Measurements from ENCODE around the gene REST. TPM values are rescaled to one million over a fixed set of nuclear protein-coding genes. Genes with fewer than 3 reads are reported as not detected.

Gene REST
- total and polyA plus RNA-seq, 9 of the 15 experiments (the other 6 are each of a cell fraction or from before 2014, with no cell fraction given) = 2.9 to 24.0 (median 19.2) TPM

DNA sequence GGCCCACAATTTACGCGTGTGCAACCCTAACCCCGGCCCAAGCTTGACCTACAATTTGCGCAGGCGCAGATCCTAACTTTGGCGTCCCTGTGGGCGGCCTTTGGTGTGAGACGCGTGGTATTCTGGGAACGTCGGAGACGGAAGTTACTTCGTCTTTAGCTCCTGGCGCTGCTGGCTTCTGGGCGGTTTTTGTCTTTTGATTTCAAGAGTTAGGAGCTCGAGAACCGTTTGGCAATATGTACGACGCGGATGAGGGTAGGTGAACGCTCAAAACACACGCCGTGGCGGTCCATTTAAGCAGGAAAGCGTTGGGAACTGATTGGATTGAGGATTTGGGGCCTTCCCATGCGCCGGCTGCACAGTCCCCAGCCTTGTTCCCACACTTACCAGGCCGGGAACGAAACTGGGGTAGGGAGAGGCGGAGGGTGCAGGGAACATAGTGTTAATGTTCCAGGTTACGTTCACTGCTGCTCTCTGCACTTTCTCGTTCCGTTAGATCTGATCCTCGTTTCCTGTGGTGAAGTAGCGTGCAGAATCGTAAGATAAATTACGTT is 71.1 kb downstream of the REST start, which contains the start of gene POLR2B (continued):
- TF ChIP-seq RAD51 (IDR thresholded peaks at IDR 0.05; ENCODE audit: borderline replicate concordance, low read depth) (no peak), ZNF644 (tag; IDR thresholded peaks at IDR 0.05; ENCODE audit: low read depth) (no peak), NFATC3 (IDR thresholded peaks at IDR 0.05) (no peak), ETV1 (tag; conservative IDR thresholded peaks at IDR 0.05; ENCODE audit: low read depth) (0 out of 2 replicates have a peak, but pooled peaks have one; percentile 17), HDGF (IDR thresholded peaks at IDR 0.05) (no peak), PML (IDR thresholded peaks at IDR 0.05; ENCODE audit: low read length) (peak; percentile 87), CBFA2T2 (conservative IDR thresholded peaks at IDR 0.05) (no peak), ZNF766 (CRISPR knock-in tag; conservative IDR thresholded peaks at IDR 0.05) (no peak), ETS2 (tag; IDR thresholded peaks at IDR 0.05; ENCODE audit: borderline replicate concordance, poor library complexity, severe bottlenecking) (no peak), TARDBP (IDR thresholded peaks at IDR 0.05) (no peak), KDM2B (CRISPR knock-in tag; IDR thresholded peaks at IDR 0.05) (no peak), CBX8 (IDR thresholded peaks at IDR 0.05; ENCODE audit: borderline replicate concordance, extremely low read depth, low read depth, low read length, poor library complexity, severe bottlenecking) (no peak), SP2 (IDR thresholded peaks at IDR 0.05; ENCODE audit: extremely low read depth, low read depth, low read length, poor library complexity, severe bottlenecking) (no peak), ZNF431 (CRISPR knock-in tag; IDR thresholded peaks at IDR 0.05) (peak; percentile 44; the same call in 1 of the 2 replicates), POLR2B (IDR thresholded peaks at IDR 0.05; ENCODE audit: low read depth, partially characterized antibody) (peak; percentile 95), C11orf30 (IDR thresholded peaks at IDR 0.05; ENCODE audit: low read depth) (peak; percentile 64), SREBF2 (CRISPR knock-in tag; IDR thresholded peaks at IDR 0.05) (no peak)
- TF ChIP-seq, protein P1, sequence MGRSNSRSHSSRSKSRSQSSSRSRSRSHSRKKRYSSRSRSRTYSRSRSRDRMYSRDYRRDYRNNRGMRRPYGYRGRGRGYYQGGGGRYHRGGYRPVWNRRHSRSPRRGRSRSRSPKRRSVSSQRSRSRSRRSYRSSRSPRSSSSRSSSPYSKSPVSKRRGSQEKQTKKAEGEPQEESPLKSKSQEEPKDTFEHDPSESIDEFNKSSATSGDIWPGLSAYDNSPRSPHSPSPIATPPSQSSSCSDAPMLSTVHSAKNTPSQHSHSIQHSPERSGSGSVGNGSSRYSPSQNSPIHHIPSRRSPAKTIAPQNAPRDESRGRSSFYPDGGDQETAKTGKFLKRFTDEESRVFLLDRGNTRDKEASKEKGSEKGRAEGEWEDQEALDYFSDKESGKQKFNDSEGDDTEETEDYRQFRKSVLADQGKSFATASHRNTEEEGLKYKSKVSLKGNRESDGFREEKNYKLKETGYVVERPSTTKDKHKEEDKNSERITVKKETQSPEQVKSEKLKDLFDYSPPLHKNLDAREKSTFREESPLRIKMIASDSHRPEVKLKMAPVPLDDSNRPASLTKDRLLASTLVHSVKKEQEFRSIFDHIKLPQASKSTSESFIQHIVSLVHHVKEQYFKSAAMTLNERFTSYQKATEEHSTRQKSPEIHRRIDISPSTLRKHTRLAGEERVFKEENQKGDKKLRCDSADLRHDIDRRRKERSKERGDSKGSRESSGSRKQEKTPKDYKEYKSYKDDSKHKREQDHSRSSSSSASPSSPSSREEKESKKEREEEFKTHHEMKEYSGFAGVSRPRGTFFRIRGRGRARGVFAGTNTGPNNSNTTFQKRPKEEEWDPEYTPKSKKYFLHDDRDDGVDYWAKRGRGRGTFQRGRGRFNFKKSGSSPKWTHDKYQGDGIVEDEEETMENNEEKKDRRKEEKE (IDR thresholded peaks at IDR 0.05; ENCODE audit: borderline replicate concordance in 1 of 2, control insufficient read depth in 1 of 2, low read depth in 2 of 2, low read length in 1 of 2) = no peak
- TF ChIP-seq, protein P2, sequence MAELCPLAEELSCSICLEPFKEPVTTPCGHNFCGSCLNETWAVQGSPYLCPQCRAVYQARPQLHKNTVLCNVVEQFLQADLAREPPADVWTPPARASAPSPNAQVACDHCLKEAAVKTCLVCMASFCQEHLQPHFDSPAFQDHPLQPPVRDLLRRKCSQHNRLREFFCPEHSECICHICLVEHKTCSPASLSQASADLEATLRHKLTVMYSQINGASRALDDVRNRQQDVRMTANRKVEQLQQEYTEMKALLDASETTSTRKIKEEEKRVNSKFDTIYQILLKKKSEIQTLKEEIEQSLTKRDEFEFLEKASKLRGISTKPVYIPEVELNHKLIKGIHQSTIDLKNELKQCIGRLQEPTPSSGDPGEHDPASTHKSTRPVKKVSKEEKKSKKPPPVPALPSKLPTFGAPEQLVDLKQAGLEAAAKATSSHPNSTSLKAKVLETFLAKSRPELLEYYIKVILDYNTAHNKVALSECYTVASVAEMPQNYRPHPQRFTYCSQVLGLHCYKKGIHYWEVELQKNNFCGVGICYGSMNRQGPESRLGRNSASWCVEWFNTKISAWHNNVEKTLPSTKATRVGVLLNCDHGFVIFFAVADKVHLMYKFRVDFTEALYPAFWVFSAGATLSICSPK (IDR thresholded peaks at IDR 0.05; ENCODE audit: borderline replicate concordance) = no peak

Data from K562 (cell line).